Fibroblast of the aortic adventitia (primary cell): ENCODE measurements around the gene CACNA2D3. TPM values are rescaled to one million over a fixed set of nuclear protein-coding genes. Genes with fewer than 3 reads are reported as not detected.

Source experiments
- DNase-seq: peaks from one replicate; pipeline ENCODE4 v3.0.0-alpha.2; 2010; ENCODE audit warnings: low read depth
- H3K4me3 ChIP-seq: 2 replicates; pipeline ENCODE4 v1.5.1; 2011; ENCODE audit warnings: low read depth, mild to moderate bottlenecking, control low read depth, low read length, moderate library complexity
- CTCF ChIP-seq: IDR thresholded peaks from 2 replicates; pipeline ENCODE4 v1.5.1; 2011; ENCODE audit warnings: mild to moderate bottlenecking, low read length, control low read depth, inconsistent platforms; ENCODE audit not compliant: insufficient read depth
- total RNA-seq: library from RNA; depleted of rRNA; stranded (reverse); fragments of >200 nt; gene quantifications from 2 replicates; pipeline ENCODE4 v1.2.3, GENCODE V29; 2012; ENCODE audit warnings: low replicate concordance

The CACNA2D3 gene
- total RNA-seq, 1 donor = 0.45 TPM

GRCh38 chr3:54217828-54218227, 95.5 kb downstream of the CACNA2D3 start:
- no peak for TF ChIP-seq CTCF
- no peak for DNase-seq
- no peak overlapping the region for H3K4me3 ChIP-seq

- no peak for TF ChIP-seq CTCF
- no peak for DNase-seq
- H3K4me3 ChIP-seq = no peak overlapping the region
Observed at GRCh38 chr3:54222316-54222715, 100.0 kb downstream of the CACNA2D3 start.

- DNase-seq = no peak
- TF ChIP-seq CTCF = no peak
- H3K4me3 ChIP-seq = no peak overlapping the region
Observed at GRCh38 chr3:54223063-54223462, 100.7 kb downstream of the CACNA2D3 start.

GRCh38 chr3:54225841-54226528, 103.6 kb downstream of the CACNA2D3 start:
- no peak for DNase-seq
- no peak for TF ChIP-seq CTCF
- H3K4me3 ChIP-seq = no peak overlapping the region

- no peak for TF ChIP-seq CTCF
- H3K4me3 ChIP-seq = no peak overlapping the region
- no peak for DNase-seq
Observed at GRCh38 chr3:54228806-54229205, 106.5 kb downstream of the CACNA2D3 start.

- H3K4me3 ChIP-seq = no peak overlapping the region
- no peak for DNase-seq
- TF ChIP-seq CTCF = no peak
Observed at GRCh38 chr3:54232618-54233017, 110.3 kb downstream of the CACNA2D3 start.

GRCh38 chr3:54235998-54236397, 113.6 kb downstream of the CACNA2D3 start:
- no peak for DNase-seq
- no peak overlapping the region for H3K4me3 ChIP-seq
- no peak for TF ChIP-seq CTCF
